ENCODE data around the gene COL16A1.

COL16A1 gene

GRCh38 chr1:31614414-31615005 lies 89.3 kb downstream of the COL16A1 start:
- H3K36me3 ChIP-seq (ENCODE audit: insufficient read depth, low read depth, low read length), result no peaks in the 10 kb centered on the region
- no peaks in the 10 kb centered on the region for H3K9me3 ChIP-seq (ENCODE audit: insufficient read depth, low read depth, low read length)
- no peaks in the 10 kb centered on the region for H3K4me1 ChIP-seq (ENCODE audit: insufficient read depth, low read length)
- H3K27ac ChIP-seq (ENCODE audit: low read length), result no peak overlapping the region
- peaks cover 44% of the 10 kb centered on the region for H3K27me3 ChIP-seq (ENCODE audit: insufficient read depth, low read length)
- no peak overlapping the region for H3K9ac ChIP-seq (ENCODE audit: low read depth, low read length)
- no peak overlapping the region for H3K4me3 ChIP-seq (ENCODE audit: low read length)

DNA sequence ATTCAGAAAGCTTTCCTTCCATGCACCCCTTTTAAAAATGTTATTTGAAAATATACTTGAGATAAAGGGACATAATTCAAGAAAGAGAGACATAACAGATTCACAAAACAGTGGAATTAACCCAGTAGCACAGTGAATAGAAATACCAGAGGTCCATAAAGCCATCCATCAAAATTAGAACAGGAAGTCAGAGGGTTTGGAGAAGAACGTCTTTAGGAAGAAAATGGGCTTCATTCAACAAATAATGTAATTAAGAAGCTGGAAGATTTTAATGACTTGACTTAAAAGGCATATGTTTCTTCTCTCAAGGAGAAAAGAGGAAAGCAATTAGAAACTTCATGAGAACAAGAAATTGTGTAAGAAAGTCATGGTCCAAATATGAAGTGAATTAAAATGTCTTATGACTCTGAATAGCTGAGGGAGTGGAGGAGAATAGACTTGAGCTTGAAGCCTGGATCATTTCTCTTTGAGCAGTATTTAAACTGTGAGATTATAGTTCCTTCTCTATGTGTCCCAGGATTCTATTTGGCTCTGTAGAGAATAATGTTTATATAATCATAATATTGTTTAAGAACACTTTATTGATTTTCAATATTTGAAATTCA lies 94.2 kb downstream of the COL16A1 start:
- Histone ChIP-seq H3K36me3 (ENCODE audit: insufficient read depth, low read depth, low read length) (no peaks in the 10 kb centered on the region), H3K27ac (ENCODE audit: low read length) (no peak overlapping the region), H3K9ac (ENCODE audit: low read depth, low read length) (no peak overlapping the region), H3K27me3 (ENCODE audit: insufficient read depth, low read length) (no peaks in the 10 kb centered on the region; the same call in 1 of the 2 replicates), H3K9me3 (ENCODE audit: insufficient read depth, low read depth, low read length) (no peaks in the 10 kb centered on the region), H3K4me1 (ENCODE audit: insufficient read depth, low read length) (no peaks in the 10 kb centered on the region), H3K4me3 (ENCODE audit: low read length) (no peak overlapping the region)

- H3K9me3 ChIP-seq (ENCODE audit: insufficient read depth, low read depth, low read length), result no peaks in the 10 kb centered on the region
- H3K4me1 ChIP-seq (ENCODE audit: insufficient read depth, low read length), result no peaks in the 10 kb centered on the region
- no peaks in the 10 kb centered on the region; the same call in 1 of the 2 replicates for H3K27me3 ChIP-seq (ENCODE audit: insufficient read depth, low read length)
- no peaks in the 10 kb centered on the region for H3K36me3 ChIP-seq (ENCODE audit: insufficient read depth, low read depth, low read length)
- H3K4me3 ChIP-seq (ENCODE audit: low read length), result no peak overlapping the region
- no peak overlapping the region for H3K9ac ChIP-seq (ENCODE audit: low read depth, low read length)
- H3K27ac ChIP-seq (ENCODE audit: low read length), result no peak overlapping the region
These were observed 96.5 kb downstream of the COL16A1 start for GRCh38 chr1:31607360-31607759.

GRCh38 chr1:31605908-31606427 lies 97.8 kb downstream of the COL16A1 start:
- Histone ChIP-seq H3K27me3 (ENCODE audit: insufficient read depth, low read length) (no peaks in the 10 kb centered on the region; the same call in 1 of the 2 replicates), H3K9me3 (ENCODE audit: insufficient read depth, low read depth, low read length) (no peaks in the 10 kb centered on the region), H3K36me3 (ENCODE audit: insufficient read depth, low read depth, low read length) (no peaks in the 10 kb centered on the region), H3K9ac (ENCODE audit: low read depth, low read length) (no peak overlapping the region), H3K4me1 (ENCODE audit: insufficient read depth, low read length) (no peaks in the 10 kb centered on the region), H3K4me3 (ENCODE audit: low read length) (no peak overlapping the region), H3K27ac (ENCODE audit: low read length) (no peak overlapping the region)
